Right lobe of liver (tissue), 6 donors: Measurements from ENCODE around the gene NF1. TPM values are rescaled to one million over a fixed set of nuclear protein-coding genes. Genes with fewer than 3 reads are reported as not detected.

Source experiments
- ATAC-seq, 4 donors: fragments of 200-7000 bp; cut with Tn5 transposase; one replicate each; pipeline ENCODE4 v1.9.1; 2020; ENCODE audit warnings: mild to moderate bottlenecking in 4 of 4, moderate library complexity in 4 of 4
- DNase-seq, 3 donors: peaks; one replicate each; pipeline ENCODE4 v3.0.0-alpha.2; 2020
- H3K27ac ChIP-seq, 3 donors: fragments of 200-600 bp; one replicate each; pipeline ENCODE4 v1.8.0; 2022
- H3K27me3 ChIP-seq, 2 donors: fragments of 200-600 bp; one replicate each; pipeline ENCODE4 v1.8.0; 2022
- H3K36me3 ChIP-seq, 4 donors: fragments of 200-600 bp; sonication (generic) in 1 of 4; one replicate each; pipeline versions ENCODE4 v1.5.1 to v1.8.0; 2017 to 2022; ENCODE audit warnings: control low read depth in 1 of 4
- H3K4me1 ChIP-seq, 4 donors: fragments of 200-600 bp; sonication (generic) in 1 of 4; one replicate each; pipeline versions ENCODE4 v1.5.1 to v1.8.0; 2017 to 2022; ENCODE audit warnings: control low read depth in 1 of 4
- H3K4me3 ChIP-seq, 3 donors: fragments of 200-600 bp; one replicate each; pipeline ENCODE4 v1.8.0; 2022
- H3K9me3 ChIP-seq, 4 donors: fragments of 200-600 bp; sonication (generic) in 1 of 4; one replicate each; pipeline versions ENCODE4 v1.5.1 to v1.8.0; 2017 to 2022; ENCODE audit warnings: control low read depth in 1 of 4
- POLR2A ChIP-seq: fragments of 450-650 bp; IDR thresholded peaks from one replicate; pipeline ENCODE4 v1.6.1; 2017; ENCODE audit warnings: antibody characterized with exemption, mild to moderate bottlenecking
- WGBS: methylation state at CpG from one replicate; pipeline ENCODE4 v1.1.6; 2018; ENCODE audit warnings: low coverage, low lambda C conversion rate; ENCODE audit not compliant: insufficient coverage; ENCODE audit errors: missing lambda C conversion rate; 5-methylcytosine and 5-hydroxymethylcytosine counted together
- intact Hi-C, 2 donors: fragments of 100-400 bp; cut with DNase I; formaldehyde crosslinking; loops; one replicate each; pipeline versions ENCODE4 v1.11.2 to v1.14.1; 2022
- total RNA-seq, 6 experiments: library from RNA; depleted of rRNA in 2 of 6; stranded (reverse); fragments of >200 nt in 2 of 6; fragmentation: NEBNext Ultra II Directional in 3 of 6; extraction: Animal tissue kit (Norgen Biotek cat#: 25700) in 3 of 6; gene quantifications; one replicate each; pipeline versions ENCODE4 v1.1.0 to v1.2.4, GENCODE V29; 2016 to 2023
- TF ChIP-seq, protein P1 (sequence below), 4 donors: fragments of 200-600 bp in 3 of 4; fragments of 450-650 bp in 1 of 4; IDR thresholded peaks; one replicate each; pipeline versions ENCODE4 v1.5.1 to v1.8.0; 2016 to 2022; ENCODE audit warnings: antibody characterized with exemption in 4 of 4, mild to moderate bottlenecking in 2 of 4
- donor health status: DM: no; HTN: yes; CAD: no.
- donor health status: DM: no; HTN: no; CAD: no.
- donor health status: DM: no; HTN: no; CAD: no.
- donor health status: DM: no; HTN: yes; CAD: no.
- donor health status: DM: no; HTN: yes; CAD: no.

Gene NF1
- total RNA-seq, 6 experiments from 2014 or later = 26.6 to 35.3 (median 30.0) TPM

DNA sequence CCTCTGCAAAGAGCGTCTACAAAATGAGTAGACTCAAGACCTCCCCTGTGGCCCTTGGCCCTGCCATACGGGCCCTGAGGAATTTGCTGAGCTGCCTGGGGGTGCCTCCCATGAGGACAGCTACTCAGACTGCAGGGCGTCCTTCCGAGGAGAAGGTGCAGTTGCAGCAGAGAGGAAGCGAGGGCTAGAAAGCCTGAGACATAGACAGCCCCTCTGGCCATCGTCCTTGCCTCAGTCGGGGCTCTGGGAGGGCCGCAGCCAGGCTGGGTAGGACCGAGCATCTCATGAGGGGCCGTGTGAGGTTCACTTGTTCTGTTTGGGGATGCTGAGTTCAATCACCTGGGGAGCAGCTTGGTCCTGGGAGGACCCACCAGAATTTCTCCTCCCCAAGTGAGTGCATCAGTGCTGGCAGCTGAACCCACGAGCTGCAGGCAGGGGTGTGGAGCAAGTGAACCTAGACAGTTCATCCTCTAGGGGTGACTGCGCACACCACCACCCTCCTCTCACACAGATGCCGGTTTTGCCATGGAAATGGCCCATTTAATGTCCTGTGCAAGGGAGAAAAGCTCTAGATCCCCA is 317.0 kb downstream of the NF1 start:
- DNase-seq (peak in 1 of 3 donors; percentile 21), ATAC-seq (no peak)
- no peak overlapping the region for H3K27ac ChIP-seq
- no peak overlapping the region for H3K4me3 ChIP-seq
- H3K36me3 ChIP-seq = no peaks in the 10 kb centered on the region
- WGBS = 80% methylated on average over 1 of the region's 13 CpGs
- intact Hi-C loops = no loop called here
- TF ChIP-seq, protein P1, sequence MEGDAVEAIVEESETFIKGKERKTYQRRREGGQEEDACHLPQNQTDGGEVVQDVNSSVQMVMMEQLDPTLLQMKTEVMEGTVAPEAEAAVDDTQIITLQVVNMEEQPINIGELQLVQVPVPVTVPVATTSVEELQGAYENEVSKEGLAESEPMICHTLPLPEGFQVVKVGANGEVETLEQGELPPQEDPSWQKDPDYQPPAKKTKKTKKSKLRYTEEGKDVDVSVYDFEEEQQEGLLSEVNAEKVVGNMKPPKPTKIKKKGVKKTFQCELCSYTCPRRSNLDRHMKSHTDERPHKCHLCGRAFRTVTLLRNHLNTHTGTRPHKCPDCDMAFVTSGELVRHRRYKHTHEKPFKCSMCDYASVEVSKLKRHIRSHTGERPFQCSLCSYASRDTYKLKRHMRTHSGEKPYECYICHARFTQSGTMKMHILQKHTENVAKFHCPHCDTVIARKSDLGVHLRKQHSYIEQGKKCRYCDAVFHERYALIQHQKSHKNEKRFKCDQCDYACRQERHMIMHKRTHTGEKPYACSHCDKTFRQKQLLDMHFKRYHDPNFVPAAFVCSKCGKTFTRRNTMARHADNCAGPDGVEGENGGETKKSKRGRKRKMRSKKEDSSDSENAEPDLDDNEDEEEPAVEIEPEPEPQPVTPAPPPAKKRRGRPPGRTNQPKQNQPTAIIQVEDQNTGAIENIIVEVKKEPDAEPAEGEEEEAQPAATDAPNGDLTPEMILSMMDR (IDR thresholded peaks at IDR 0.05) = no peak
- no peak for TF ChIP-seq POLR2A
- H3K27me3 ChIP-seq = no peaks in the 10 kb centered on the region
- H3K4me1 ChIP-seq = no peaks in the 10 kb centered on the region
- H3K9me3 ChIP-seq = no peaks in the 10 kb centered on the region

GRCh38 chr17:31412511-31412910 is 317.7 kb downstream of the NF1 start:
- H3K4me1 ChIP-seq = no peaks in the 10 kb centered on the region
- H3K27me3 ChIP-seq = no peaks in the 10 kb centered on the region
- TF ChIP-seq, protein P1 (IDR thresholded peaks at IDR 0.05) = no peak
- no peak for TF ChIP-seq POLR2A
- no peaks in the 10 kb centered on the region for H3K36me3 ChIP-seq
- intact Hi-C loops = no loop called here
- no peak overlapping the region for H3K27ac ChIP-seq
- H3K4me3 ChIP-seq = no peak overlapping the region
- ATAC-seq (no peak), DNase-seq (peak in 1 of 3 donors; percentile 37)
- H3K9me3 ChIP-seq = no peaks in the 10 kb centered on the region
- WGBS = 47% methylated on average over 2 of the region's 6 CpGs

DNA sequence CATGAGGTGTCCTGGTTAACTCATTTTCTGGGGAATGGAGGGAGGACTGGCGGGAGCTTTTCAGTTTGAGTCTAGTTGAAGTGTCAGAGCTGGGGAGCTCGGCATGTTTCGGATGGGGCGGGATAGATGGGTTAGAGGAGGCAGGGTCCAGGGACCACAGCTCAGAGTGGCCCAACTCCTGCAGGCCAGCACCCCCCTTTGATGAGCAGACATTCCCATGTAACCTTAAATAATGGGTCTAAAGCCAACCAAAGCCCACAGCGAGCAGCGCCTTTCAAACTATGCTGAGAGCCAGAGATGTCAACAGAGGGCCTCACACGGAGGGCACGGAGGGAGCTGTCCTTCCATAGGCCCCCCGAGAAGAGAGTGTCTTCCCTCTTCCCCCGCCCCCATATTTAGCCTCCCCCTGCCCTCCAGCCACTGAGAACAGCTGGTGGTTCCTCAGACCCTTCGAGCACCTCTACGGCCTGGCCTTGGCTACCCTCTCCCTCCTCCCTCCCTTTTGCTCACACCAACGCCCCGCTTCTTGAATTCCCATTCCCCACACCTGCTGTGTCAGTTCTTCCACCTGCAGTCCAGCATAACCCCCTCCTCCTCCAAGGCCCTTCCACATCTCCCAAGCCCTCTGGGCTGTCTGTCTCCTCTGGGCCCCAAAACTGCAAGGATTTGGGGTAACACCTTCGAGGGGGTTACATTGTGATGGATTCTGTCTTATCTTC is 318.5 kb downstream of the NF1 start:
- DNase-seq = peak in 1 of 3 donors; percentile 27

DNA sequence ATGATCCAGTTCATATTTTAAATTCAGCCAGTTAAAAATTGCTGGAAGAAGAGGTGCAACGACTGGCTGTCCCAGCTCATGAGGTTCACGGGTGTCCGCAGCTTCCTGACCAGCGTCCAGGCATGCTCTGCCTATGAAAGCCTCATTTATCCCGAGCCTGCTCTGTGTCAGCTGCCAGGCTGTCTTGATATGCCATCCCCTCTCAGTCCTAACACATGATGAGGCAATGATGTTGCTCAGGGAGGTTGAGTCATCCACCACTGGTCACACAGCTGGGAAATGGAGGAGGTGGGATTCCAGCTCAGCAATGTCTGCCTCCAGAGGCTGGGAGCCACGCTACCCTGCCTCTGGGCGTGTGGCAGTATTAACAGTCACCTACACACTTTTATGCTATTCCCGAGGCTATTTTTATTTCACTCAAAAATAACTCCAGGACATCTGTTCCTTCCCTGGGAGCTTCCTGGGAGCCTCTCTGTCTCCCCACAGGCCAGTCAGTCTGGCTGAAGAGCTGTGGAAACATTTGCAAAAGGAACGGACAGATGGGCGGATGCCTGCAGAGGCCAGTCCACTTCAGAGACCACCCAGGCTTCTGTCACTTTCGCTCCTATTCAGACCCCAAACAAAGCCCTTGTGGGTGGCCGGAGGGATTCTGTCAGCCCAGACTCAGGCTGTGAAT is 319.2 kb downstream of the NF1 start:
- Histone ChIP-seq H3K36me3 (no peaks in the 10 kb centered on the region), H3K9me3 (no peaks in the 10 kb centered on the region), H3K27ac (no peak overlapping the region), H3K4me3 (no peak overlapping the region), H3K27me3 (no peaks in the 10 kb centered on the region), H3K4me1 (no peaks in the 10 kb centered on the region)
- WGBS = 42% methylated on average over 7 of the region's 12 CpGs
- DNase-seq (peak in 1 of 3 donors; percentile 15), ATAC-seq (no peak)
- TF ChIP-seq, protein P1 (IDR thresholded peaks at IDR 0.05) = no peak
- TF ChIP-seq POLR2A = no peak
- intact Hi-C loops = no loop called here

More for the DNA sequence above, 318.5 kb downstream of the NF1 start:
- Histone ChIP-seq H3K27ac (no peak overlapping the region), H3K4me3 (no peak overlapping the region), H3K9me3 (no peaks in the 10 kb centered on the region), H3K4me1 (no peaks in the 10 kb centered on the region), H3K27me3 (no peaks in the 10 kb centered on the region), H3K36me3 (no peaks in the 10 kb centered on the region)
- 68% methylated on average over 9 of the region's 15 CpGs for WGBS
- intact Hi-C loops = no loop called here
- TF ChIP-seq, protein P1 (IDR thresholded peaks at IDR 0.05) = no peak
- no peak for TF ChIP-seq POLR2A
- ATAC-seq = no peak
